Vagina (tissue), 2 donors: ENCODE measurements around the gene WDR83. TPM values are rescaled to one million over a fixed set of nuclear protein-coding genes. Genes with fewer than 3 reads are reported as not detected.

Experiments
- DNase-seq, 2 donors: peaks; one replicate each; pipeline ENCODE4 v3.0.0-alpha.2; 2017; ENCODE audit errors: extremely low spot score in 2 of 2
- H3K27ac ChIP-seq: fragments of 200-600 bp; sonication (generic); one replicate; pipeline ENCODE4 v1.5.1; 2019
- H3K27me3 ChIP-seq: fragments of 200-600 bp; sonication (generic); one replicate; pipeline ENCODE4 v1.5.1; 2019
- H3K36me3 ChIP-seq, 2 donors: fragments of 200-600 bp; sonication (generic); one replicate each; pipeline ENCODE4 v1.5.1; 2017 to 2019
- H3K4me1 ChIP-seq: fragments of 200-600 bp; sonication (generic); one replicate; pipeline ENCODE4 v1.5.1; 2019
- H3K4me3 ChIP-seq, 2 donors: fragments of 200-600 bp; sonication (generic); 1 replicate in 1 of 2; 2 replicates in 1 of 2; pipeline ENCODE4 v1.5.1; 2016 to 2019
- H3K9me3 ChIP-seq: fragments of 200-600 bp; sonication (generic); one replicate; pipeline ENCODE4 v1.5.1; 2019
- POLR2A ChIP-seq, 2 donors: fragments of 450-650 bp; IDR thresholded peaks; one replicate each; pipeline ENCODE4 v1.6.1; 2017; ENCODE audit warnings: antibody characterized with exemption in 2 of 2, mild to moderate bottlenecking in 2 of 2, moderate library complexity in 2 of 2
- POLR2AphosphoS5 ChIP-seq, 2 donors: sonication (generic); formaldehyde crosslinking; IDR thresholded peaks; one replicate each; pipeline ENCODE4 v1.9.0; 2017; ENCODE audit warnings: antibody characterized with exemption in 2 of 2, mild to moderate bottlenecking in 2 of 2, low read depth in 1 of 2; ENCODE audit not compliant: insufficient read depth in 1 of 2
- intact Hi-C: fragments of 100-400 bp; cut with DNase I; formaldehyde crosslinking; loops from one replicate; pipeline ENCODE4 v1.15.1; 2023
- total RNA-seq: library from RNA; depleted of rRNA; stranded (reverse); fragments of >200 nt; gene quantifications from one replicate; pipeline ENCODE4 v1.2.3, GENCODE V29; 2016
- TF ChIP-seq, protein P1 (sequence below), 3 experiments: fragments of 450-650 bp in 2 of 3; fragments of 200-600 bp in 1 of 3; sonication (generic) in 1 of 3; IDR thresholded peaks; one replicate each; pipeline ENCODE4 v1.5.1; 2017 to 2019; ENCODE audit warnings: antibody characterized with exemption in 3 of 3, mild to moderate bottlenecking in 2 of 3, moderate library complexity in 2 of 3

The WDR83 gene
- total RNA-seq, 1 donor from 2014 or later = 8.3 TPM

DNA sequence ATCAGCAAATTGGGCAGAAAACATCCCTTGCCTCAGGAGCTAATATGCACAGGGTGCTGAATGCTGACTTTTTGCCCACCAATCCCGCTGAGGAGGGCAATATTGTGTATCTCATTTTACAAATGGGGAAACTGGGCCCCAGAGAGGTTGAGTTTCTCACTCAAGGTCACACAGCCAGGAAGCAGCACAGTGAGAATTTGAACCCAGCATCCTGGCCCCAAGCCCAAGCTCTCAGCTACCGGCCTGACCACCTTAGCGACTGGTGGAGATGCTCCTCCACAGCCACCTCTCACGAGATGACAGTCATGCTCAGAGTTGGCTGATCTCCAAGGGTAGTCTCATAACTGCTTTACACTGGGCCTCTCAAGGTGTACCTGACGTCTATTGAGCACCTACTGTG is 26.4 kb downstream of the WDR83 start:
- H3K27ac ChIP-seq = no peak overlapping the region
- DNase-seq = no peak
- no peak for TF ChIP-seq POLR2A (IDR thresholded peaks at IDR 0.05)
- TF ChIP-seq POLR2AphosphoS5 (IDR thresholded peaks at IDR 0.05; ENCODE audit: insufficient read depth in 1 of 2, low read depth in 1 of 2) = no peak
- TF ChIP-seq, protein P1, sequence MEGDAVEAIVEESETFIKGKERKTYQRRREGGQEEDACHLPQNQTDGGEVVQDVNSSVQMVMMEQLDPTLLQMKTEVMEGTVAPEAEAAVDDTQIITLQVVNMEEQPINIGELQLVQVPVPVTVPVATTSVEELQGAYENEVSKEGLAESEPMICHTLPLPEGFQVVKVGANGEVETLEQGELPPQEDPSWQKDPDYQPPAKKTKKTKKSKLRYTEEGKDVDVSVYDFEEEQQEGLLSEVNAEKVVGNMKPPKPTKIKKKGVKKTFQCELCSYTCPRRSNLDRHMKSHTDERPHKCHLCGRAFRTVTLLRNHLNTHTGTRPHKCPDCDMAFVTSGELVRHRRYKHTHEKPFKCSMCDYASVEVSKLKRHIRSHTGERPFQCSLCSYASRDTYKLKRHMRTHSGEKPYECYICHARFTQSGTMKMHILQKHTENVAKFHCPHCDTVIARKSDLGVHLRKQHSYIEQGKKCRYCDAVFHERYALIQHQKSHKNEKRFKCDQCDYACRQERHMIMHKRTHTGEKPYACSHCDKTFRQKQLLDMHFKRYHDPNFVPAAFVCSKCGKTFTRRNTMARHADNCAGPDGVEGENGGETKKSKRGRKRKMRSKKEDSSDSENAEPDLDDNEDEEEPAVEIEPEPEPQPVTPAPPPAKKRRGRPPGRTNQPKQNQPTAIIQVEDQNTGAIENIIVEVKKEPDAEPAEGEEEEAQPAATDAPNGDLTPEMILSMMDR (IDR thresholded peaks at IDR 0.05) = no peak
- intact Hi-C loops = no loop called here
- H3K36me3 ChIP-seq = no peaks in the 10 kb centered on the region
- H3K4me3 ChIP-seq = no peak overlapping the region
- no peaks in the 10 kb centered on the region for H3K27me3 ChIP-seq
- H3K4me1 ChIP-seq = peaks cover 26% of the 10 kb centered on the region
- no peaks in the 10 kb centered on the region for H3K9me3 ChIP-seq

DNA sequence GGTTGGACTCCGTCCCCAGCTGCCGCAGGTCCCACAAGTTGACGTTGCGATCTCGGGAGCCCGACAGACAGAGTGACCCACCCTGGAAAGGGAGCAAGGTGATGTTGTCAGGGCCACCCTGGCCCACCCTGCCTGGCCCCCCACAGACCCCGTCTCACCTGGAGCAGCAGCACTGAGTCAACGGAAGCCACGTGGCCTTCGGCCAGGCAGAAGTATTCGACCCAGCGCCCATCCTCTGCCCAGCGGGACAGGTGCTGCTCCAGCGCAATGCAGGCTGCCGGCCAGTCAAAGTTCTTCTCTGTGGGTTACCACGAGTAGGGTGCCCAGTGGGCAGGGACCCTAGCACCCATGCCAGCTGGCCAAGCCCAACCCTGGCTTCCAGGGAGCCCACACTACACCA is 28.0 kb downstream of the WDR83 start:
- peaks cover 26% of the 10 kb centered on the region for H3K4me1 ChIP-seq
- H3K4me3 ChIP-seq = no peak overlapping the region
- TF ChIP-seq POLR2AphosphoS5 (IDR thresholded peaks at IDR 0.05; ENCODE audit: insufficient read depth in 1 of 2, low read depth in 1 of 2) (no peak), POLR2A (IDR thresholded peaks at IDR 0.05) (no peak)
- TF ChIP-seq, protein P1 (IDR thresholded peaks at IDR 0.05) = no peak
- no peaks in the 10 kb centered on the region for H3K9me3 ChIP-seq
- intact Hi-C loops = no loop called here
- H3K36me3 ChIP-seq = no peaks in the 10 kb centered on the region
- H3K27me3 ChIP-seq = no peaks in the 10 kb centered on the region
- H3K27ac ChIP-seq = no peak overlapping the region
- DNase-seq = no peak

DNA sequence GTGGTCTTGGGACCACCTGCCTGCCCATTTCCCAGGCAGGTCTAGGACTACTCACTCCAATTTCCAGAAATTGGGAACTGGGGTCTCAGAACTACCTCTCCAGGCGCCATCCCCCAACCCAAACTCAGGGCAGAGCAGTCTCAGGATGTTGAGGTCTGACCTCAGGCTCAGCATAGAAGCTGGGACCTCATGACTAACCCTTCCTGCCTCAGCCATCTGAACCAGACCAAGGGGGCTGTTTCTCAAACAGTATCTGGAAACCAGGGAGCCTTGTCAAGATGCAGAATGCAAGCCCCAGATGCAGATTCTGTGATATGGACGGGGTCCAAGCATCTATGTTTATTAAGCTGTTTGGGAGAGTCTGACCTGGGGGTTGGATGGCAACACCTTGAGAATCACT is 28.5 kb downstream of the WDR83 start:
- H3K9me3 ChIP-seq = no peaks in the 10 kb centered on the region
- intact Hi-C loops = no loop called here
- no peaks in the 10 kb centered on the region for H3K27me3 ChIP-seq
- peaks cover 26% of the 10 kb centered on the region for H3K4me1 ChIP-seq
- peak overlapping the region in 1 of 2 donors; percentile 78 for H3K4me3 ChIP-seq
- DNase-seq = no peak
- no peak overlapping the region for H3K27ac ChIP-seq
- H3K36me3 ChIP-seq = no peaks in the 10 kb centered on the region
- TF ChIP-seq, protein P1 (IDR thresholded peaks at IDR 0.05) = no peak
- no peak for TF ChIP-seq POLR2AphosphoS5 (IDR thresholded peaks at IDR 0.05; ENCODE audit: insufficient read depth in 1 of 2, low read depth in 1 of 2)
- no peak for TF ChIP-seq POLR2A (IDR thresholded peaks at IDR 0.05)

DNA sequence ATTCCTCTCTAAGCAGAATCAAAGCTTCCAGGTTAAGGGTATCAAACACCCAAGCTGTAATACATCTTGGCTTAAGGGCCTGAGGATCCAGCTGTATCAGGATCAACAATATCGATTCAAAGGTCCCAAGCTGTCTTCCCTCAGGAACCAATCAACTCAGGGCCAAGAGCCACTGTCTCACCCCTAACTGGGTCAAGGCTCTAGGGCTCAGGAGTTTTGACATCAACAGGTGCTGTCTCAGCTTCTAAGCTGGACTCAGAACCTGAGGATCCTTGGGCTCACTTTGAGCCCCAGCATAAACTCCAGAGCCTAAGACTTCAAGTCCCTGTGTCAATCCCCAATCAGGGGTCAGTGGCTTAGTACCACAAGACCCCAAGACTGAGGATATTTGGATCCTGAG is 28.9 kb downstream of the WDR83 start:
- no peaks in the 10 kb centered on the region for H3K9me3 ChIP-seq
- peak overlapping the region; percentile 66 to 78 for H3K4me3 ChIP-seq
- no peak for TF ChIP-seq POLR2AphosphoS5 (IDR thresholded peaks at IDR 0.05; ENCODE audit: insufficient read depth in 1 of 2, low read depth in 1 of 2)
- TF ChIP-seq, protein P1 (IDR thresholded peaks at IDR 0.05) = no peak
- TF ChIP-seq POLR2A (IDR thresholded peaks at IDR 0.05) = no peak
- intact Hi-C loops = no loop called here
- no peak for DNase-seq
- H3K4me1 ChIP-seq = peaks cover 26% of the 10 kb centered on the region
- H3K27me3 ChIP-seq = no peaks in the 10 kb centered on the region
- peaks cover 0 to 4% of the 10 kb centered on the region in 2 donors for H3K36me3 ChIP-seq
- H3K27ac ChIP-seq = no peak overlapping the region

DNA sequence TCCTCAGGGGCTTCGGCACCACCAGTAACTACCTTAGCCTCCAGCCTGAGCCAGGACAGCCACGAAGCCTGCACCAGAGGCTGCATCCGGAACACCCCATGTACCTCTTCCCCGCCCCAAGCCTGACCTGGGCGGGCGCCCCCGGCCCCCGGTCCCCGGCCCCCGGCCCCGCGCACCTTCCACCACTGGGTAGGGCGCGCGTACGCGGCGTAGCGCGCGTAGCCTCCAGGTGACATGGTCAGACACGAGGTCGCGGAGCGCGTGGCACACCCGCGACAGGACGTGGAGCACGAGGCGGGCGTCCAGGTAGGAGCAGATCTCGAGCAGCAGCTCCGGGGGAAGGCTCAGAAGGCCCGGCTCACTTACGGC is 29.4 kb downstream of the WDR83 start:
- intact Hi-C loops = no loop called here
- peak overlapping the region; percentile 66 to 78 for H3K4me3 ChIP-seq
- DNase-seq = no peak
- no peak overlapping the region for H3K27ac ChIP-seq
- peaks cover 0 to 9% of the 10 kb centered on the region in 2 donors for H3K36me3 ChIP-seq
- H3K9me3 ChIP-seq = no peaks in the 10 kb centered on the region
- peaks cover 26% of the 10 kb centered on the region for H3K4me1 ChIP-seq
- TF ChIP-seq POLR2AphosphoS5 (IDR thresholded peaks at IDR 0.05; ENCODE audit: insufficient read depth in 1 of 2, low read depth in 1 of 2) = no peak
- no peak for TF ChIP-seq POLR2A (IDR thresholded peaks at IDR 0.05)
- TF ChIP-seq, protein P1 (IDR thresholded peaks at IDR 0.05) = no peak
- no peaks in the 10 kb centered on the region for H3K27me3 ChIP-seq
